Natural killer cell treated with Interleukin-12 subunit alpha and Interleukin-12 subunit beta and Interleukin-15 and Interleukin-18, amount 100 ng/mL, for 72 hours (primary cell): ENCODE data around the gene NUDT22. TPM values are rescaled to one million over a fixed set of nuclear protein-coding genes. Genes with fewer than 3 reads are reported as not detected.

Experiments used
- ATAC-seq, 2 donors: fragments of 150-1000 bp; cut with Tn5 transposase in 1 of 2; sonication (Bioruptor Pico), chemical (Tn5 transposase) in 1 of 2; 2 replicates each; pipeline ENCODE4 v1.10.0; 2021
- DNase-seq: peaks from one replicate; pipeline ENCODE4 v3.0.0; 2022; ENCODE audit warnings: low spot score
- H3K27ac Mint-ChIP-seq, 2 donors: 1 replicate in 1 of 2; 2 replicates in 1 of 2; pipeline ENCODE4 v1.8.0; 2022; ENCODE audit warnings: mixed read lengths in 2 of 2, mild to moderate bottlenecking in 1 of 2, moderate library complexity in 1 of 2
- H3K27me3 Mint-ChIP-seq, 2 donors: 1 replicate in 1 of 2; 2 replicates in 1 of 2; pipeline ENCODE4 v1.8.0; 2022; ENCODE audit warnings: mixed read lengths in 2 of 2
- H3K36me3 Mint-ChIP-seq: one replicate; pipeline ENCODE4 v1.8.0; 2022; ENCODE audit warnings: mixed read lengths
- H3K4me1 Mint-ChIP-seq, 2 donors: 1 replicate in 1 of 2; 2 replicates in 1 of 2; pipeline ENCODE4 v1.8.0; 2022; ENCODE audit warnings: low read depth in 2 of 2, mixed read lengths in 2 of 2, mild to moderate bottlenecking in 1 of 2
- H3K4me3 Mint-ChIP-seq: one replicate; pipeline ENCODE4 v1.8.0; 2022; ENCODE audit warnings: mixed read lengths
- H3K9me3 Mint-ChIP-seq: 2 replicates; pipeline ENCODE4 v1.8.0; 2022; ENCODE audit warnings: mixed read lengths
- total RNA-seq, 2 donors: library from RNA; stranded (reverse); gene quantifications; one replicate each; pipeline ENCODE4 v1.2.3, GENCODE V29; 2022

Gene NUDT22
- total RNA-seq, 2 donors from 2014 or later: 83.6 to 120 TPM

DNA sequence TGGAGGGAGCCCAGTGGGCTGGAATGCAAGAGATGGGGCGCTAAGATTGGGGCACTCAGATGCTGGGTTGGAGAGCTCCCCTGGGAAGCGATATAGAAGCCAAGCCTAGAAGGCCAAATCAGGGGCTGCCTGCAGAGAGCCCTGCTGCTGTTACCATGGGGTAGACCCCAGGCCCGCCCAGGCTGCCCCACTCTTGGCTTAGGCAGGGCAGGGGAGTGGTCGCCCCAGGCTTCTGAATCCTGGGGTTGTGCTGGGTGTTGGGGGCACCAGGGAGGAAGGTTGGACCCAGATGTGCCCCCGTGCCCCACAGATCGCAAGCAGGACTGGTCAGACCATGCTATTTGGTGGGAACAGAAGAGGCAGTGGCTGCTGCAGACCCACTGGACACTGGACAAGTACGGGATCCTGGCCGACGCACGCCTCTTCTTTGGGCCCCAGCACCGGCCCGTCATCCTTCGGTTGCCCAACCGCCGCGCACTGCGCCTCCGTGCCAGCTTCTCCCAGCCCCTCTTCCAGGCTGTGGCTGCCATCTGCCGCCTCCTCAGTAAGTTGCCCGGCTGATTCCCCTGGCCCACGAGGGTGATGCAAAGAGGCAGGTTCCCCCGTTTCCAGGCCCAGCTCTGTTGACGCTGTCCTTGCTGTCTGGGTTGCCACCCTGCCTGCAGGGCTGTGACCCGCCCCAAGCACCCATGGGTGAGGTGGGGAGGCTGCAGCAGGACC is 15.6 kb upstream of the NUDT22 start:
- no peak for DNase-seq
- Mint-ChIP-seq H3K27me3 (no peaks in the 10 kb centered on the region), H3K9me3 (no peaks in the 10 kb centered on the region), H3K27ac (peak overlapping the region in 1 of 2 donors; percentile 97), H3K36me3 (peaks cover 14% of the 10 kb centered on the region), H3K4me3 (no peak overlapping the region), H3K4me1 (peaks cover 27 to 49% of the 10 kb centered on the region in 2 donors)
- no peak for ATAC-seq

DNA sequence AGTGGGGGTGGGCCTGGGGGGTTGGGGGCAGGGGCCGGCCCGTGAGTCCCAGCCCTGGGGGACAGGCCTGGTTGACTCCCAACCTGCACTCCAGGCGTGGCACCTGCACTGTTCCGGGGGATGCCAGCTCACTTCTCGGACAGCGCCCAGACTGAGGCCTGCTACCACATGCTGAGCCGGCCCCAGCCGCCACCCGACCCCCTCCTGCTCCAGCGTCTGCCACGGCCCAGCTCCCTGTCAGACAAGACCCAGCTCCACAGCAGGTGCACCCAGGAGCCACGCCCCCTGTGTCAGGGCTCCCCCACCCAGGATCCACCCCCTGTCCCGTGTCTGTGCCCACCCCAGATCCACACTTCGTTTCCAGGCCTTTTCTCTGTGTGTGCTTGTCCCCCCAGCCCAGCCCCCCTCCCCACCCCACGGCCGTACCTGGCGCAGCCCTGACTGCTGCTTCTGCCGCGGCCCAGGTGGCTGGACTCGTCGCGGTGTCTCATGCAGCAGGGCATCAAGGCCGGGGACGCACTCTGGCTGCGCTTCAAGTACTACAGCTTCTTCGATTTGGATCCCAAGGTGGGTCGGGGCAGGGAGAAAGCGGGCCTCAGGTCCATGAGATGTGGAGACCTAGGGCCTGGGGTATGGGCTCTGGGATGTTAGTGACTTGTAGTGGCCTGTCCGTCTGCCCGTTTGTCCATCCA is 14.7 kb upstream of the NUDT22 start:
- Mint-ChIP-seq H3K4me3 (no peak overlapping the region), H3K9me3 (no peaks in the 10 kb centered on the region), H3K36me3 (peaks cover 14% of the 10 kb centered on the region), H3K27ac (peak overlapping the region; percentile 13 to 68), H3K27me3 (no peaks in the 10 kb centered on the region), H3K4me1 (peaks cover 27 to 41% of the 10 kb centered on the region in 2 donors)
- no peak for ATAC-seq
- DNase-seq: no peak

- Mint-ChIP-seq H3K4me3 (no peak overlapping the region), H3K27me3 (no peaks in the 10 kb centered on the region), H3K36me3 (peaks cover 18% of the 10 kb centered on the region), H3K4me1 (peaks cover 18 to 31% of the 10 kb centered on the region in 2 donors), H3K27ac (no peak overlapping the region), H3K9me3 (no peaks in the 10 kb centered on the region)
- ATAC-seq (no peak), DNase-seq (no peak)
These were observed 9.2 kb upstream of the NUDT22 start for GRCh38 chr11:64216879-64217278.

- H3K36me3 Mint-ChIP-seq: peaks cover 10% of the 10 kb centered on the region
- DNase-seq: no peak
- no peaks in the 10 kb centered on the region for H3K27me3 Mint-ChIP-seq
- no peaks in the 10 kb centered on the region for H3K9me3 Mint-ChIP-seq
- ATAC-seq: no peak
- H3K4me3 Mint-ChIP-seq: no peak overlapping the region
- H3K27ac Mint-ChIP-seq: peak overlapping the region; percentile 11 to 78
- H3K4me1 Mint-ChIP-seq: peaks cover 12 to 18% of the 10 kb centered on the region in 2 donors
These were observed 7.3 kb upstream of the NUDT22 start for GRCh38 chr11:64218628-64219353.

DNA sequence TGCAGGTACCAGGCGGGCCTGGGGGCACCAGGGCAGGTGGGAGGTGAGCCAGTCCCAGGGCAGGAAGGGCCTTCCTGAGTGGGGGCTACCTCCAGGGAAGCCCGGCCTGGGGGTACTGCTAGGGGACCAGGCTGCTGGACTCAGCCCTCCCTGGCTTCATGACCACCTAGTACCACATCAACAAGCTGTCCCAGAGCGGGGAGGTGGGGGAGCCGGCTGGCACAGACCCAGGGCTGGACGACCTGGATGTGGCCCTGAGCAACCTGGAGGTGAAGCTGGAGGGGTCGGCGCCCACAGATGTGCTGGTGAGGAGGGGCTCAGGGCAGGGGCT is 6.8 kb upstream of the NUDT22 start:
- peaks cover 12 to 16% of the 10 kb centered on the region in 2 donors for H3K4me1 Mint-ChIP-seq
- DNase-seq: no peak
- H3K27ac Mint-ChIP-seq: no peak overlapping the region
- H3K4me3 Mint-ChIP-seq: no peak overlapping the region
- H3K36me3 Mint-ChIP-seq: peaks cover 10% of the 10 kb centered on the region
- no peaks in the 10 kb centered on the region for H3K9me3 Mint-ChIP-seq
- H3K27me3 Mint-ChIP-seq: no peaks in the 10 kb centered on the region
- ATAC-seq: no peak

DNA sequence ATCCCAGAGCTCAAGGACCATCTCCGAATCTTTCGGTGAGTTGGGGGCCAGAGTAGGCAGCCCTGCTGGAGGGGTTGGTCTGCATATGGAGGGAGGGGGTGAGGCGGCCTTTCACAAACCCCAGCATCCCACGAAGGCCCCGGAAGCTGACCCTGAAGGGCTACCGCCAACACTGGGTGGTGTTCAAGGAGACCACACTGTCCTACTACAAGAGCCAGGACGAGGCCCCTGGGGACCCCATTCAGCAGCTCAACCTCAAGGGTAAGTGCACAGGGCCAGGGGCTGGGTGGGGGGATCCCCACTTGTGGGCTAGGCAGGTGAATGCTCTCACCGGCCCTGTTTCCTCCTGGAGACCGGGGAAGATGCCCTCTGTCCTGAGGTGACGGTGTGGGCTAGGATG is 6.3 kb upstream of the NUDT22 start:
- H3K27ac Mint-ChIP-seq: no peak overlapping the region
- peaks cover 10% of the 10 kb centered on the region for H3K36me3 Mint-ChIP-seq
- H3K4me1 Mint-ChIP-seq: peaks cover 12 to 16% of the 10 kb centered on the region in 2 donors
- H3K9me3 Mint-ChIP-seq: no peaks in the 10 kb centered on the region
- H3K27me3 Mint-ChIP-seq: no peaks in the 10 kb centered on the region
- DNase-seq (no peak), ATAC-seq (no peak)
- H3K4me3 Mint-ChIP-seq: no peak overlapping the region

DNA sequence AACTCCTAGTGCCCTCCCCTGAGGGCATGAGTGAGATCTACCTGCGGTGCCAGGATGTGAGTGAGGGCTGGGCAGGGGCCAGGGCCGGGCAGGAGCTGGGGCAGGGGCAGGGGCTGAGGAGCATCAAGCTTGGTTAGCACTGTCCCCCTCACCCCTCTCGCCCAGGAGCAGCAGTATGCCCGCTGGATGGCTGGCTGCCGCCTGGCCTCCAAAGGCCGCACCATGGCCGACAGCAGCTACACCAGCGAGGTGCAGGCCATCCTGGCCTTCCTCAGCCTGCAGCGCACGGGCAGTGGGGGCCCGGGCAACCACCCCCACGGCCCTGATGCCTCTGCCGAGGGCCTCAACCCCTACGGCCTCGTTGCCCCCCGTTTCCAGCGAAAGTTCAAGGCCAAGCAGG is 5.8 kb upstream of the NUDT22 start:
- Mint-ChIP-seq H3K27ac (no peak overlapping the region), H3K4me1 (peaks cover 10 to 13% of the 10 kb centered on the region in 2 donors), H3K27me3 (no peaks in the 10 kb centered on the region)

GRCh38 chr11:64220798-64221197 is 5.3 kb upstream of the NUDT22 start:
- DNase-seq: no peak
- Mint-ChIP-seq H3K4me3 (no peak overlapping the region), H3K4me1 (peaks cover 11 to 15% of the 10 kb centered on the region in 2 donors), H3K27ac (no peak overlapping the region), H3K36me3 (peaks cover 4% of the 10 kb centered on the region), H3K9me3 (no peaks in the 10 kb centered on the region), H3K27me3 (no peaks in the 10 kb centered on the region)
- ATAC-seq: no peak

More for the DNA sequence above, 5.8 kb upstream of the NUDT22 start:
- ATAC-seq (no peak), DNase-seq (no peak)
- Mint-ChIP-seq H3K9me3 (no peaks in the 10 kb centered on the region), H3K36me3 (peaks cover 6% of the 10 kb centered on the region), H3K4me3 (no peak overlapping the region)

DNA sequence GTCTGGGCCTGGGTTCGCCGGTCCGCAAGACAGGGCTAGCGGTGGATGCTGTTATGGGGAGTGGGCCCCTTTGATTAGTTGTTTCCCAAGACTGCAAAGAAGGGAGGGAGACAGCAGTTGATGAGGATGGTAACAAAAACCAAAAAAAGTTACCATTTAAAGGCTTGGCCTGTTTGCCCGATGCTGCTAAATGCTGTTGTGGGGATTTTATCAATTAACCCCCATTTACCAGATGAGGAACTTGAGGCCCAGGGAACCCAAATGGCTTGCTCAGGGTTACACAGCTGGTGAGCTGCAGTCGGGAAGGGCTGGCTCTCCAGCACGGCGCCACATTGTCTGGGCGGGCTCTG is 3.4 kb upstream of the NUDT22 start:
- no peak for ATAC-seq
- DNase-seq: no peak
- Mint-ChIP-seq H3K4me3 (no peak overlapping the region), H3K9me3 (no peaks in the 10 kb centered on the region), H3K27ac (no peak overlapping the region), H3K27me3 (no peaks in the 10 kb centered on the region), H3K4me1 (peaks cover 16 to 19% of the 10 kb centered on the region in 2 donors), H3K36me3 (no peaks in the 10 kb centered on the region)

- peak; percentile 60 for DNase-seq
- no peak for ATAC-seq
- Mint-ChIP-seq H3K9me3 (no peaks in the 10 kb centered on the region), H3K4me1 (peaks cover 20% of the 10 kb centered on the region in 2 donors), H3K27ac (no peak overlapping the region), H3K4me3 (no peak overlapping the region), H3K27me3 (no peaks in the 10 kb centered on the region), H3K36me3 (no peaks in the 10 kb centered on the region)
These were observed 2.9 kb upstream of the NUDT22 start for GRCh38 chr11:64223001-64223651.

DNA sequence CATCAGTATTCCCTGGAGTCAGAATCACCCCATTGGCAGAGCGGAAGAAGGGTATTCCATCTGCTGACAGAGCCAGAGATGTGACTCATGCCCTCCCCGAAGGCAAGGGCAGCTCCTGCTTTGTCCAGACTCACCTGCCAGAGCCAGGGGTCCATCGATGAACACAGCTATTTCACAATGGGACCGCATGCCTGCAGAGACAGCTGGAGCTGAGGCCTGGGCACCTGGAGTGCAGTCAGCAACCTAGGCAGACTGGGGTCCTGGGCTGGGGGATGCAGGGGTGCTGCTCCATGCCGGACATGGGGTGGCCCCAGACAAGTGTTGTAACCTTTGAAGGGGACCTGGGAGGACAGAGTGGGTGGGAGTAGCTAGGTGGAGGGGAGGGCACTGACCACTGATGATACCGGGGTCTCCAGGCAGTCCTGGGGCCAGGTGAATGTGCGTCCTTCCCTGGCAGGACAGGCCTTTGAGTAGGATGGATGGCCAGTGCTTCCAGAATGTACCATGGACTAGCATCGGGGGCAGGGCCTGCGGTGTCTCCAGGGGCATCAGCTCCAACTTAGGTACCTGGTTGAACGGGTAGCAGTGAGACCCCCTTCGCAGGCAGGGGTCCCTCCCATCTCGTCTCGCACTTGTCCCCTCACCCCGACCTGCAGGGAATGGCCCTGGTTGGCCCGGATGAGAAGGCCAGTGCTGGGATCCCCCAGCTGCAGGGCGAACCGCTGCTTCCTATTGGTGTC is 1.8 kb upstream of the NUDT22 start:
- no peak for ATAC-seq
- H3K4me3 Mint-ChIP-seq: peak overlapping the region; percentile 84
- no peaks in the 10 kb centered on the region for H3K36me3 Mint-ChIP-seq
- peaks cover 15 to 18% of the 10 kb centered on the region in 2 donors for H3K4me1 Mint-ChIP-seq
- H3K27me3 Mint-ChIP-seq: no peaks in the 10 kb centered on the region
- DNase-seq: peak; percentile 53
- H3K9me3 Mint-ChIP-seq: no peaks in the 10 kb centered on the region
- H3K27ac Mint-ChIP-seq: peak overlapping the region; percentile 79 to 80

DNA sequence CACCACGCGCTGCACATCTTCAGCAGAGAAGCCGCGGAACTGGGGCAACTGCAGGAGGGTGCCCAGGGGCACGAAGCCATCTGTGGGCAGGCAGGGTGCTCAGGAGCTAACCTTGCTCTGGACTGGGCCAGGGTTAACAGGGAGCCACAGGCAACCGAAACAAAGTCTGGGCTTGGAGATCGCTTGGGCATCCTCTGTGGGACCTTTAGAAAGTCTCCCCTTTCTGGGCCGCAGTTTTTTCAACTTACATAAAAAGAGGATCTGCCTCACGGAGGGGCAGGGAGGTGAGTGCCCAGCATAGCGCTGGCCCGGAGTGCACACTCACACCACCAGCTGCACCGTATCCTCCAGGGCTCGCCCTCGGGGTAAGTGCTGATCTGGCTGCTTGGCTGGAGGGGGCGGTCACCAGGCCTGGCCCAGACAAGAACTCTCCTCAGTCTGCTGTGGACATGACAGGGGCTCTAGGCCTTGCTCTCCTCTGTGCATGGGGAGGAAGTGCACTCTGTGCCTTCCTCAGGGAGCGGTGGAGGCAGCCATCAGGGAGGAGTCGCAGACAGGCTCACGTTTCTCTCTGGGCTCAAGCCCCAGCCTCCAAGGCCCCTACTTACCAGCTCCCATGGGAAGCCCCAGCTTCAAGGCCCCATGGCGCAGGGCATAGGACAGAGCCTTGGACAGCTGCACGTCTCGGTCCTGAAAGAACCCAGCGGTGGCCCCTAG is 1.0 kb upstream of the NUDT22 start:
- Mint-ChIP-seq H3K27ac (peak overlapping the region; percentile 79 to 80), H3K4me3 (peak overlapping the region; percentile 84), H3K9me3 (no peaks in the 10 kb centered on the region), H3K4me1 (peaks cover 20 to 25% of the 10 kb centered on the region in 2 donors), H3K36me3 (no peaks in the 10 kb centered on the region), H3K27me3 (no peaks in the 10 kb centered on the region)
- no peak for DNase-seq
- no peak for ATAC-seq
